HepG2 (cell line): ENCODE measurements around the gene MVP.

Experiments used
- EZH2 ChIP-seq: conservative IDR thresholded peaks from 2 replicates; pipeline ENCODE4 v1.6.1; 2012; ENCODE audit warnings: mild to moderate bottlenecking, low read depth, low read length, moderate library complexity
- IRF9 ChIP-seq: sonication (generic); formaldehyde crosslinking; IDR thresholded peaks from 2 replicates; pipeline ENCODE4 v1.8.0; 2022; ENCODE audit warnings: missing genetic modification reagents, mild to moderate bottlenecking, borderline replicate concordance
- NR3C1 ChIP-seq: sonication (generic); formaldehyde crosslinking; IDR thresholded peaks from 2 replicates; pipeline ENCODE4 v1.4.0; 2020; ENCODE audit warnings: missing genetic modification reagents
- PCBP1 ChIP-seq: fragments of 200-400 bp; formaldehyde crosslinking; IDR thresholded peaks from 2 replicates; pipeline ENCODE4 v1.6.1; 2017; ENCODE audit warnings: mild to moderate bottlenecking, low read depth, low read length, borderline replicate concordance
- ZNF274 ChIP-seq: sonication (generic); formaldehyde crosslinking; IDR thresholded peaks from 2 replicates; pipeline ENCODE4 v1.5.1; 2020; ENCODE audit warnings: mild to moderate bottlenecking, missing genetic modification reagents
- ZNF512 ChIP-seq: sonication (generic); formaldehyde crosslinking; IDR thresholded peaks from 2 replicates; pipeline ENCODE4 v1.4.0; 2020; ENCODE audit warnings: mild to moderate bottlenecking, missing genetic modification reagents

GRCh38 chr16:29789775-29790182 is 30.5 kb upstream of the MVP start:
- TF ChIP-seq NR3C1 (CRISPR knock-in tag), result no peak
- TF ChIP-seq EZH2, result no peak
- TF ChIP-seq ZNF274 (CRISPR knock-in tag), result no peak
- TF ChIP-seq ZNF512, result no peak; the same call in none of the 2 replicates
- no peak for TF ChIP-seq PCBP1
- TF ChIP-seq IRF9 (CRISPR knock-in tag), result no peak
